Measurements from ENCODE around the gene ZBTB24. TPM values are rescaled to one million over a fixed set of nuclear protein-coding genes. Genes with fewer than 3 reads are reported as not detected.

Gene ZBTB24
- total RNA-seq, 1 experiment from 2014 or later: 6.0 TPM

- no peaks in the 10 kb centered on the region for H3K27me3 ChIP-seq
- no peaks in the 10 kb centered on the region for H3K9me3 ChIP-seq
- peaks cover 8% of the 10 kb centered on the region for H3K36me3 ChIP-seq
- no peak for DNase-seq
- H3K4me3 ChIP-seq: no peak overlapping the region
These were observed 33.8 kb downstream of the ZBTB24 start for GRCh38 chr6:109449064-109449794.

- H3K27me3 ChIP-seq: no peaks in the 10 kb centered on the region
- H3K9me3 ChIP-seq: no peaks in the 10 kb centered on the region
- no peak overlapping the region for H3K4me3 ChIP-seq
- no peak for DNase-seq
- H3K36me3 ChIP-seq: peaks cover 8% of the 10 kb centered on the region
These were observed 34.4 kb downstream of the ZBTB24 start for GRCh38 chr6:109448615-109449014.

- no peak overlapping the region for H3K4me3 ChIP-seq
- no peak for DNase-seq
- H3K9me3 ChIP-seq: no peaks in the 10 kb centered on the region
- H3K36me3 ChIP-seq: peaks cover 8% of the 10 kb centered on the region
- no peaks in the 10 kb centered on the region for H3K27me3 ChIP-seq
These were observed 35.0 kb downstream of the ZBTB24 start for GRCh38 chr6:109447878-109448555.

- Histone ChIP-seq H3K4me3 (no peak overlapping the region), H3K27me3 (no peaks in the 10 kb centered on the region), H3K36me3 (peaks cover 8% of the 10 kb centered on the region), H3K9me3 (no peaks in the 10 kb centered on the region)
- no peak for DNase-seq
These were observed 35.9 kb downstream of the ZBTB24 start for GRCh38 chr6:109447087-109447486.

- Histone ChIP-seq H3K9me3 (no peaks in the 10 kb centered on the region), H3K27me3 (no peaks in the 10 kb centered on the region), H3K36me3 (peaks cover 8% of the 10 kb centered on the region), H3K4me3 (no peak overlapping the region)
- DNase-seq: no peak
These were observed 36.5 kb downstream of the ZBTB24 start for GRCh38 chr6:109446541-109446940.

- H3K36me3 ChIP-seq: peaks cover 8% of the 10 kb centered on the region
- no peaks in the 10 kb centered on the region for H3K27me3 ChIP-seq
- no peak overlapping the region for H3K4me3 ChIP-seq
- no peak for DNase-seq
- no peaks in the 10 kb centered on the region for H3K9me3 ChIP-seq
These were observed 36.9 kb downstream of the ZBTB24 start for GRCh38 chr6:109446072-109446471.

- no peak for DNase-seq
- no peaks in the 10 kb centered on the region for H3K27me3 ChIP-seq
- H3K36me3 ChIP-seq: peaks cover 8% of the 10 kb centered on the region
- no peaks in the 10 kb centered on the region for H3K9me3 ChIP-seq
- H3K4me3 ChIP-seq: no peak overlapping the region
These were observed 37.6 kb downstream of the ZBTB24 start for GRCh38 chr6:109445382-109445781.

- no peaks in the 10 kb centered on the region for H3K27me3 ChIP-seq
- no peak overlapping the region for H3K4me3 ChIP-seq
- peaks cover 8% of the 10 kb centered on the region for H3K36me3 ChIP-seq
- no peaks in the 10 kb centered on the region for H3K9me3 ChIP-seq
- no peak for DNase-seq
These were observed 39.5 kb downstream of the ZBTB24 start for GRCh38 chr6:109443425-109443950.

- H3K36me3 ChIP-seq: peaks cover 8% of the 10 kb centered on the region
- no peaks in the 10 kb centered on the region for H3K27me3 ChIP-seq
- DNase-seq: no peak
These were observed 40.6 kb downstream of the ZBTB24 start for GRCh38 chr6:109442393-109442924.

GRCh38 chr6:109441069-109441816 is 41.8 kb downstream of the ZBTB24 start:
- H3K4me3 ChIP-seq: peak overlapping the region; percentile 92
- no peak for DNase-seq
- H3K9me3 ChIP-seq: no peaks in the 10 kb centered on the region
- H3K36me3 ChIP-seq: peaks cover 8% of the 10 kb centered on the region
- H3K27me3 ChIP-seq: no peaks in the 10 kb centered on the region

More at GRCh38 chr6:109442393-109442924, 40.6 kb downstream of the ZBTB24 start:
- Histone ChIP-seq H3K9me3 (no peaks in the 10 kb centered on the region), H3K4me3 (no peak overlapping the region)

- peak; percentile 86 for DNase-seq
- Histone ChIP-seq H3K4me3 (peak within 1 kb of the TSS; percentile 92), H3K9me3 (no peaks in the 10 kb centered on the region), H3K36me3 (peaks cover 8% of the 10 kb centered on the region), H3K27me3 (no peaks in the 10 kb centered on the region)
These were observed 42.5 kb downstream of the ZBTB24 start, which contains the start of the genes PPIL6 and SMPD2 for GRCh38 chr6:109440331-109441068. PPIL6 (minus strand) TSS chr6:109440628; CDS start chr6:109440590, 38 bp downstream. SMPD2 (plus strand) TSS chr6:109440724; CDS start chr6:109441122, 398 bp downstream.

- no peak for DNase-seq
- Histone ChIP-seq H3K9me3 (no peaks in the 10 kb centered on the region), H3K4me3 (no peak overlapping the region), H3K36me3 (no peaks in the 10 kb centered on the region), H3K27me3 (no peaks in the 10 kb centered on the region)
These were observed 47.0 kb downstream of the ZBTB24 start for GRCh38 chr6:109436041-109436440.

- Histone ChIP-seq H3K27me3 (no peaks in the 10 kb centered on the region), H3K9me3 (no peaks in the 10 kb centered on the region), H3K4me3 (no peak overlapping the region), H3K36me3 (no peaks in the 10 kb centered on the region)
- DNase-seq: no peak
These were observed 48.6 kb downstream of the ZBTB24 start for GRCh38 chr6:109434456-109434855.

GRCh38 chr6:109429496-109429895 is 53.5 kb downstream of the ZBTB24 start:
- no peaks in the 10 kb centered on the region for H3K27me3 ChIP-seq
- no peak overlapping the region for H3K4me3 ChIP-seq
- no peaks in the 10 kb centered on the region for H3K36me3 ChIP-seq
- no peak for DNase-seq
- no peaks in the 10 kb centered on the region for H3K9me3 ChIP-seq

GRCh38 chr6:109428889-109429477 is 54.0 kb downstream of the ZBTB24 start:
- no peaks in the 10 kb centered on the region for H3K36me3 ChIP-seq
- H3K9me3 ChIP-seq: no peaks in the 10 kb centered on the region
- H3K27me3 ChIP-seq: no peaks in the 10 kb centered on the region
- no peak overlapping the region for H3K4me3 ChIP-seq
- DNase-seq: no peak

GRCh38 chr6:109424946-109425345 is 58.1 kb downstream of the ZBTB24 start:
- Histone ChIP-seq H3K36me3 (no peaks in the 10 kb centered on the region), H3K4me3 (no peak overlapping the region), H3K27me3 (no peaks in the 10 kb centered on the region), H3K9me3 (no peaks in the 10 kb centered on the region)
- no peak for DNase-seq
